GM19023 (cell line): ENCODE results near the gene PROSER3.
"Not testable (repeated sequence)": the region's sequence is repeated elsewhere in the genome, so short reads cannot be mapped to it uniquely, and the experiment has no call there.

Experiments
- ATAC-seq: cut with Tn5 transposase; IDR thresholded peaks from one replicate; pipeline ENCODE4 v1.9.1; 2021; ENCODE audit warnings: mild to moderate bottlenecking, moderate library complexity; ENCODE audit not compliant: unreplicated experiment

PROSER3 gene

GRCh38 chr19:35722461-35722860 lies 35.5 kb upstream of the PROSER3 start:
- ATAC-seq = no peak

GRCh38 chr19:35722897-35723296 lies 35.1 kb upstream of the PROSER3 start:
- ATAC-seq = no peak

- no peak for ATAC-seq
Observed at GRCh38 chr19:35723671-35724070, 34.3 kb upstream of the PROSER3 start.

GRCh38 chr19:35724132-35724531 lies 33.8 kb upstream of the PROSER3 start:
- not testable (repeated sequence) for ATAC-seq

- no peak for ATAC-seq
Observed at GRCh38 chr19:35724560-35724959, 33.4 kb upstream of the PROSER3 start.

- ATAC-seq = no peak
Observed at GRCh38 chr19:35725216-35725861, 32.6 kb upstream of the PROSER3 start.

GRCh38 chr19:35727053-35727955 lies 30.7 kb upstream of the PROSER3 start:
- ATAC-seq = no peak

- ATAC-seq = no peak
Observed at GRCh38 chr19:35727956-35728706, 29.8 kb upstream of the PROSER3 start.

- no peak for ATAC-seq
Observed at GRCh38 chr19:35729021-35729420, 29.0 kb upstream of the PROSER3 start.

- ATAC-seq = no peak
Observed at GRCh38 chr19:35729763-35730162, 28.2 kb upstream of the PROSER3 start.

- ATAC-seq = no peak
Observed at GRCh38 chr19:35730326-35730725, 27.6 kb upstream of the PROSER3 start.

- no peak for ATAC-seq
Observed at GRCh38 chr19:35731353-35731752, 26.6 kb upstream of the PROSER3 start.

- no peak for ATAC-seq
Observed at GRCh38 chr19:35731779-35732405, 26.1 kb upstream of the PROSER3 start.

- no peak for ATAC-seq
Observed at GRCh38 chr19:35732540-35733179, 25.3 kb upstream of the PROSER3 start.

GRCh38 chr19:35733180-35734125 lies 24.5 kb upstream of the PROSER3 start:
- ATAC-seq = no peak

GRCh38 chr19:35734273-35734672 lies 23.7 kb upstream of the PROSER3 start:
- ATAC-seq = no peak

GRCh38 chr19:35734889-35735288 lies 23.1 kb upstream of the PROSER3 start:
- no peak for ATAC-seq

GRCh38 chr19:35736913-35737886 lies 20.8 kb upstream of the PROSER3 start:
- no peak for ATAC-seq
